HG02623 (cell line): ENCODE data around the gene STX1A.

Experiments
- ATAC-seq: cut with Tn5 transposase; IDR thresholded peaks from one replicate; pipeline ENCODE4 v1.9.1; 2021; ENCODE audit warnings: moderate library complexity; ENCODE audit not compliant: unreplicated experiment

STX1A gene

DNA sequence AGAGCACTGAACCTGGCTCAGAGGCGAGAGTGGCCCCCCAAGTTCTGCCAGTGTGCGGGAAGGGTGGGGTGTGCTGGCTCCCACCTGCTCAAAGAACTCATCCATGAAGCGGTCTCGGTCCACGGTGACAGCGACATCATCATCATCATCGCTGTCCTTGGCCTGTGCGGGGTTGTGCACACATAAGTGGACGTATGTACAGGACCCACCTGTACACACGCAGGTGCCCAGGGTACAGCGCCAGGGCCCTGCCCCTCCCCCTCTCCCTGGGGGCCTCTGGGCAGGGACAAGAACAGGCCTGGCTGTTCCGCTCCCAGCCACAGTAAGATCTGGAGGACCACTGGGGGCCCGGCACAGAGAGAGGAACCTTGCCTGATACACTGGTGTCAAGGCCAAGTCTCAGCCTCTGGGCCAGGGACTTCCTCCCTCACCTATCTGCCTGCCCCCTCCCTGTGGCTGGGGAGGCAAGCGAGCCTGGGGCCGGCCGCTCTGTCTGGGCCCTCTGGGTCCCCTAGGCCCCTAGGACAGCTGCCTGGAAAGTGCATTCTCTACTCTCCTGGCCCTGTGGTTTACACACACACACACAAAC lies 10.4 kb downstream of the STX1A start:
- ATAC-seq, result no peak

DNA sequence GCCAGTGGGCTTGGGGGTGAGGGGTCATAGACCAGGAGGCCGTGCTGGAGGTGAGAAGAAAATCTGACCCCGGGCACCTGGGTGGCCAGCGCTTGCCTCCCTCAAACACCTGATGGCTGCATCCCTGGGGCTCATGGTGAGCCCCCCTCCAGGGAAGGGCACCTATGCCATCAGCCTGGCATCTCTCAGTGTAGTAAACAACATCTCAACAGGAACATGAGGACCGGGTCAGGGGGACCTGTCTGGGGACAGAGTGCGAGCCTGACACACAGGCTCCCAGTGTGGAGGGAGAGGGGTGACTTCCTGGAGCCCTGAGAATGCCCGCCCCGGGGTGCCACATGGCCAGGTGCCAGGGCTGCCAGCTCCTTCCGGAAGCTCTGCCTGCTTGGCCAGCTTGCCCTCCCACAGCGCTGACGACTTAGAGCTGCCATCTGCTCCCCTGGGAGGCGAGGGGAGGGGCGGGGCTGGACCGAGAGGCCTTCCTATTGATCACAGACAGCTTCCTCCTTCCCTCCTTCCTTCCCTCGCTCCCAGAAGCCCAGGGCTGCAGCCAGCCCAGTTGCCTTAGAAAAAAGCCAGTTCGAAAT lies 12.3 kb downstream of the STX1A start:
- ATAC-seq, result no peak

- no peak for ATAC-seq
These were observed 13.1 kb downstream of the STX1A start for GRCh38 chr7:73706126-73707044.

- ATAC-seq, result no peak
These were observed 13.9 kb downstream of the STX1A start for GRCh38 chr7:73705551-73705920.

DNA sequence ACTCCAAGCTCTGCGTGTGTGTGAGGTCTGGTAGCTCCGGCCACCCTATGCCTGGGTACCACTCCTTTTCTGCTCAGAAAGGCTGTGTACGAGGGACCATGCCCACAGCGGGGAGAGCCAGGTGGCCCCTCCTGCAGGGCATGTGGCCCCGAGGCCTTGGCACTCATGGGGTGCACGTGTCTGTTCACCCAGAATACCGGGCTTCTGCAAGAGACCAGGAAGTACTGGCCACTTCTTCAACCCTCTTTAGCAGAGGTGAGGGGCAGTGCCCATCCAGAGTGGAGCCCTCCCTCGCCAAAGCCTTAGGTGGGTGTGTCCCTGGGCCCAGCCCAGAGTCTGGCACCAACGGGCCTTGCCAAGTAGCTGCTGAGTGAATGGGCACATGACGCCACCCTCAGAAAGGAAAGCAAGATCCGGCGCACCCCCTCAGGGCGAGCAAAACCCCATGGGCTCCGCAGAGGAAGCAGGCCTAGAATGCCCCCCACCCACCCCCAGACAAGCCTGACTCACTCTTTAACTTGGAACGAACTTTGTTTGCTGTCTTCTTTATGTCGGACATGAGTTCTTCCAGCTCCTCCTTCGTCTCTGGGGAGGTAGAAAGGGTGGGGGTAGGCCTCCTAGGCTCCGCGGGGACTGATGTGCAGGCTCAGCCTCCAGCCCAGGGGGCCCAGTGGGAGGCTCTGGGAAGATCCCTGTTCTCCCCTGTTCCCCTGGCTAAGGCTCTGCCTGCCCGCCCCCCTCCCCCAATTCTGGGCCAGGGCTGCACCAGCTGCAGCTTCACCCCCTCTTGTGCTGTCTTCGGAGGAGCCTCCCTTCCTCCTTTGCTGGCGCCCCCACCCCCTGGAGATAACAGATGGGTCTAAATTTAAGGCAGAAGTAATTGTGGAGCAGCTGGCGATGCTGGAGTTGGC lies 14.6 kb downstream of the STX1A start:
- no peak for ATAC-seq

GRCh38 chr7:73703757-73704639 lies 15.5 kb downstream of the STX1A start:
- ATAC-seq, result no peak

DNA sequence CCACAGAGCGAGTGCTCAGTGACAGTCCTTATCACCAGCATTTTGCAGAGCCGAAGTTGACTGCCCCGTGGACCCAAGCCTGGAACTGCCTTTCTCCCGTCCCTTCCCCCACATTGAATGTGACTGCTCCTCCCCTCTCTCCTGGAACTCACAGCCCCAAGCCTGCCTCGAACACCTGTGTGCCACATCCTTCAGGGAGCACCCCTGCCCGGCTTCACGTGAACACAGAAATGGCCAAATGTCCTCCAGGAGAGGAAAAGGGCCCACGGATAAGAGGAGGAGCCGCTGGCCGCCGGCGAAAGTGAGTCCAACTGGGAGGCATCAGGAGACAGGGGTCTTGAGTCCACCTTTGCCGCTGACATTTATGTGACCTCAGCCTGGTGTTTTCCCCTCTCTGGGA lies 16.2 kb downstream of the STX1A start:
- ATAC-seq, result no peak

DNA sequence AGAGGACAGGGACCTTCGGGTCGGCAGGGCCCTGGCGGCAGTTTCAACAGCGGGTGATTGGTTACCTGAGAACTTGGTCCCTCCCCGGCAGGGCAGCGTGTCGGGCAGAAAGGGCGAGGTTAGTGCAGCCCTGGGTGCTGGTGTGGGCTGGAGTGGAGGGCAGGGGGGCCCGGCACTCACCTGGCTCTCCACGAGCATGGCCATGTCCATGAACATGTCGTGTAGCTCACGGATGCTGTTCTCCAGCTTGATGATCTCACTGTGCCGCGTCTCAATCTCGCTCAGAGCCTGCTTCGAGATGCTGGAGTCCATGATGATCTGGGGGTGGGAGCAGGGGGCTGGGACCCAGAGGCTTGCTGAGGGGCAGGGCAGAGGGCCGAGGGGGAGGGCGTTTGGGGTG lies 16.8 kb downstream of the STX1A start:
- ATAC-seq, result no peak

DNA sequence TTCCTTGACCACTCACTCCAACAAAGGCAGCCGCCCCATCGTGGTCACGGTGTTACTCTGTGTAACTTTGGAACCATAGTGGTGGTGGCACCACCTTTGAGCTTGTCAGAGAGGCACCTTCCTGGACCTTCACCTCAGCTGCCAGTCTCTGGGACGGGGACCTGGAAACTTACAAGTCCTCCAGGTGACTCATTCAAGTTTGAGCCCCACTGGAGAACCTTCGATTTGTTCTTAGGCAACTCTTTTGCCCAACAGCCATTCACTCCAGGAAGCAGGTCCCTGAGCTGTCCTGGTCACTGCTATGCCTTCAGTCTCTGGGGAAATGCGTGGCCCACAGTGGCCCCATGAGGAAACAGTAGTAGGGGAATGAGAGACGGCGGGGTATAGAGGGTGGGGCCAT lies 17.2 kb downstream of the STX1A start:
- no peak for ATAC-seq

- ATAC-seq, result no peak
These were observed 18.0 kb downstream of the STX1A start for GRCh38 chr7:73701357-73701995.

- no peak for ATAC-seq
These were observed 18.8 kb downstream of the STX1A start for GRCh38 chr7:73700581-73701134.

GRCh38 chr7:73700069-73700423 lies 19.4 kb downstream of the STX1A start:
- ATAC-seq, result no peak

DNA sequence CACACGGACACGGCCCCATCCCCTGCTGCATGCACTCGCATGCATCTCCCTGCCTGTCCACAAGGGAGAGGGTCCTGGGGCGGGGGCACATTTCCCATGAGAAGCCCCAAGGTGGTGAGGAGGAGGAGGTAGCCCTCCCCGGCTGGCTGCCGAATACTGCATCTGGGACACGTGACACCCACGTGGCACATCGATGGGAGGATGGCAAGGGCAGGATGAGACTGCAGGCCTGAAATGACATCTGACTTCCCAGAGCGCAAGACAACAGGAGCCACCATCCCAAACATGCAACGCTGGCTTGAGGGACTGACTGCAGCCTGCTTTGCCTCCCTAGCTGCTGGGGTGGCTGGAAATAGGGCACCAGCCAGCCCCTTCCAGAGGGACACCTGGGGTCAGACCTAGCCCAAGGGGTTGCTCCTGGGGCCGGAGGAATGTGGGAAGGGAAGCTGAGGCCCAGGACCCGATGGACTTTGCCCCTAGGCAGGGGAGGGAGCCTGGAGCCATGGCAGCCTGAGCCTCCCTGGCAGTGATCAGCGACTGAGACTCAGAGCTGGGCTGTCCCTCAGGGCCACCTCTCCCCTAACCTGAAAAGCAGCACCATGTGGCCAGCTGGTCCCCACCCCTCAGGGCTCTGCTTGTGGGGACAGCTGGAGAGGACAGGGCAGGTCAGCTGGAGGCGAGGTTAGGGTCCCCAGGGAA lies 19.9 kb downstream of the STX1A start:
- ATAC-seq, result no peak

- ATAC-seq, result no peak
These were observed 21.1 kb downstream of the STX1A start for GRCh38 chr7:73698410-73698809.

- no peak for ATAC-seq
These were observed 23.1 kb downstream of the STX1A start for GRCh38 chr7:73696372-73696771.

- ATAC-seq, result no peak
These were observed 28.8 kb downstream of the STX1A start for GRCh38 chr7:73690646-73691045.

DNA sequence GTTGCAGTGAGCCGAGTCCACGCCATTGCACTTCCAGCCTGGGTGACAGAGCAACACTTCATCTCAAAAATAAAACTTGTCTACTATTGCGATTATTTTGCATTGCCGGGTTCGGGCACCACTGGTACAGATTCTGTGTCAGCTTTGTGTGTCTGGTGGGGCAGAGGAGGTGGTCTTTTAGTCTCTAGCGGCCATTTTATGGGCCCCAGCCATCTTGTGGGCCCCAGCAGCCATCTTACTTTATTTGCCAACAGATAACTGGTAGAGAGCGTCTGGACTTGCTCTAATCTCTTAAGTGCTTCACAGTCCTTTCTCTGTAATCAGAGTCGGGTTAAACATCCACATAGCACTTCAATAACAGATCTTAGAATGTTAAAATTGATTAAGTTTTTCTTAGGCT lies 31.2 kb downstream of the STX1A start:
- no peak for ATAC-seq

- ATAC-seq, result no peak
These were observed 34.2 kb downstream of the STX1A start for GRCh38 chr7:73685311-73685710.
